Duodenal mucosa (tissue), 2 donors: ENCODE data around the gene ACKR2.

ENCODE experiments used
- H3K27ac ChIP-seq: one replicate; pipeline ENCODE4 v1.7.0; 2013; ENCODE audit warnings: low read depth, low read length
- H3K27me3 ChIP-seq, 2 donors: one replicate each; pipeline ENCODE4 v1.7.0; 2013; ENCODE audit warnings: low read length in 2 of 2, control low read depth in 1 of 2; ENCODE audit not compliant: insufficient read depth in 2 of 2, control insufficient read depth in 1 of 2
- H3K36me3 ChIP-seq, 2 donors: one replicate each; pipeline ENCODE4 v1.7.0; 2013; ENCODE audit warnings: low read length in 2 of 2, control low read depth in 1 of 2; ENCODE audit not compliant: insufficient read depth in 2 of 2, control insufficient read depth in 1 of 2
- H3K4me1 ChIP-seq, 2 donors: one replicate each; pipeline ENCODE4 v1.7.0; 2013; ENCODE audit warnings: low read length in 2 of 2, control low read depth in 1 of 2; ENCODE audit not compliant: insufficient read depth in 2 of 2, control insufficient read depth in 1 of 2
- H3K4me3 ChIP-seq, 2 donors: one replicate each; pipeline ENCODE4 v1.7.0; 2013; ENCODE audit warnings: low read length in 2 of 2, low read depth in 1 of 2
- H3K9ac ChIP-seq, 2 donors: one replicate each; pipeline ENCODE4 v1.7.0; 2013; ENCODE audit warnings: low read length in 2 of 2, low read depth in 1 of 2
- H3K9me3 ChIP-seq, 2 donors: one replicate each; pipeline ENCODE4 v1.7.0; 2013; ENCODE audit warnings: low read length in 2 of 2, control low read depth in 1 of 2; ENCODE audit not compliant: control insufficient read depth in 1 of 2

ACKR2 gene

DNA sequence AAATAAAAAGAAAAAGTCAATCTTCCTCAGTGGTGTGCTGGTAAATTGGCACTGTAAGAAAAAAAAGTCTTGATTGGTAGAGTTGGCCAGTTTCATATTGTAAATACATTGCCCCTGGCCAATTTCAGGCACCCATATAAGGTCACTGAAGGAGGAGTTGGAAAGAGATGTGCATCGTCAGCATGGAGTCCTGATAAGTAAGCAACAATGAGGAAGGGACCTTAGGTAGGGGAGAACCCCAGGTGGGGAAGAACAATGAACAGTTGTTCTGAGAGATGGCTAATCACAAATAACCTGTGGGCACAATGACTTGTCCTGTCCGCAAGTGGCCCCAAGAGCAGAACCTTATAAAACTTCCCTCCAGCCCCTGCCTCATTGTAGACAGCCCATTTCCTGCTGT lies 75.1 kb downstream of the ACKR2 start:
- no peaks in the 10 kb centered on the region for H3K36me3 ChIP-seq
- no peak overlapping the region for H3K4me3 ChIP-seq
- H3K9me3 ChIP-seq: no peaks in the 10 kb centered on the region

DNA sequence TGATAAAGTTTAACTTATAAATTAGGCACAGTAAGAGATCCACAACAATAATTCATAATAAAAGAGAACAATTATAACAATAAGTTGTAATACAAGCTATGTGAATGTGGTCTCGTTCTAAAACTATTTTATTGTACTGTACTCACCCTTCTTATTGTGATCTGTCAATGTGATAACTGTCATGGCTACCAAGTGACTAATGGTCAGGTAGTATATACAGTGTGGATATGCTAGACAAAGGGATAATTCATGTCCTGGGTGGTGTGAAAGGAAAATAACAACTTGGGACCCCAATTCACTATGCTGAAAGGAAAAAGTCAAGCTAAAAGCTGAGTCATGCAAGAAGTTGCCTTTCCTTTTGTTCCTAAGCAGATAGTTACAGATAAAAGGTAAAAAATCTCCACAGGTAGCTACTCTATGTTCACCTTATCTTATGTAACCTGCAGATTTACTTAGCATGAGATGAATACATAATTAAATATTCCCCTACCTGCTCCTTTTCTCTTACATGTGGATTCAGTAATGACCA lies 77.1 kb downstream of the ACKR2 start:
- H3K4me1 ChIP-seq: peaks cover 13 to 28% of the 10 kb centered on the region in 2 donors
- no peaks in the 10 kb centered on the region for H3K27me3 ChIP-seq
- H3K36me3 ChIP-seq: no peaks in the 10 kb centered on the region
- H3K4me3 ChIP-seq: no peak overlapping the region
- no peaks in the 10 kb centered on the region for H3K9me3 ChIP-seq
- no peak overlapping the region for H3K27ac ChIP-seq
- no peak overlapping the region for H3K9ac ChIP-seq

More for the DNA sequence above, 75.1 kb downstream of the ACKR2 start:
- Histone ChIP-seq H3K27me3 (no peaks in the 10 kb centered on the region), H3K9ac (no peak overlapping the region), H3K27ac (no peak overlapping the region), H3K4me1 (peaks cover 20 to 37% of the 10 kb centered on the region in 2 donors)

DNA sequence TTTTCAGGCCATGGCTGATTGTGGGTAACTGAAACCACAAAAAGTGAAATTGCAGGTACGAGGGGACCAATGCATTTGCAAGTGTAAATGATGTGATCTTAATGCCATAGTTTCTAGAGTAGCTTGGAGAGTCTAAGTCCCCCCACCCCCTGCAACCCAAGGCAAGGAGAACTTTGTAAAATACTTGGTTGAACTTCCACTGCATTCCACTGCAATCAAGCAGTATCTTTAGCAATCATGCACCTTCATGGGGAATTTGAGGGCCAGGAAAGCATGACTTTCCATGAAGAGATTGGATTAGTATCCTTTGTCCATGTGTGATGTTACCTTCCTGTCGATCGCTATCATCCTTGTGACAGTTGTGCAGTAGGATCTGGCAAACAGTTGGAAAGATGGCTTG lies 77.8 kb downstream of the ACKR2 start:
- Histone ChIP-seq H3K9me3 (no peaks in the 10 kb centered on the region), H3K4me1 (peaks cover 13 to 28% of the 10 kb centered on the region in 2 donors), H3K36me3 (no peaks in the 10 kb centered on the region), H3K4me3 (no peak overlapping the region), H3K27me3 (no peaks in the 10 kb centered on the region), H3K27ac (no peak overlapping the region), H3K9ac (no peak overlapping the region)

DNA sequence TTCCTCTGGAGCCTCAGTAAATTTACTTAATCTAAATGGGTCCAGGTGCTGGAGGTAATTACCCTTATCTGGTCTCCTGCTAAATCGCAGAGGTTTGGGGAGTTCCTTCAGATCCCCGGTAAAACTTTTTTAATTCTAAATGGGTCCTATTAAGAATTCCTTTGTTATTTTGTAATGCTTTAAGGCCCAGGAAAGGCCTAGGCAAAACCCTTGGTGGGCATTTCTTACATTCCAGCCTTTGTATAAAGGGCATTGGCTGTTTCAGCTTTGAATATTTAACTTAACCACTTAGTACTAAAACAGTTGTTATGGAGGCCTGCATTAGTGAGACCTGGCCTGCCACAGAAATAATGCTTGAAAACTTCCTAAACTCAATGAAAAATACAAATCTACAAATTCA lies 81.8 kb downstream of the ACKR2 start:
- Histone ChIP-seq H3K27ac (no peak overlapping the region), H3K4me1 (peaks cover 16 to 22% of the 10 kb centered on the region in 2 donors), H3K27me3 (no peaks in the 10 kb centered on the region), H3K4me3 (no peak overlapping the region), H3K9me3 (no peaks in the 10 kb centered on the region), H3K9ac (no peak overlapping the region), H3K36me3 (no peaks in the 10 kb centered on the region)

DNA sequence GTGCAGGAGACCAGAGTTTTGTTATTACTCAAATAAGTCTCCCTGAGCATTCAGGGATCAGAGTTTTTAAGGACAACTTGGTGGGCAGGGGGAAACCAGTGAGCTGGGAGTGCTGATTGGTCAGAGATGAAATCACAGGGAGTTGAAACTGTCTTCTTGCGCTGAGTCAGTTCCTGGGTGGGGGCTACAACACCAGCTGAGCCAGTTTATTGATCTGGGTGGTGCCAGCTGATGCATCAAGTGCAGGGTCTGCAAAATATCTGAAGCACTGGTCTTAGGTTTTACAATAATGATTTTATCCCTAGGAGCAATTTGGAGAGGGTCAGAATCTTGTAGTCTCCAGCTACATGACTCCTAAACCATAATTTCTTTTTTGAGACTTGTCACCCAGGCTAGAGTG lies 82.9 kb downstream of the ACKR2 start:
- Histone ChIP-seq H3K27me3 (no peaks in the 10 kb centered on the region), H3K9ac (no peak overlapping the region), H3K9me3 (no peaks in the 10 kb centered on the region), H3K4me3 (no peak overlapping the region), H3K27ac (no peak overlapping the region), H3K4me1 (peaks cover 9 to 15% of the 10 kb centered on the region in 2 donors), H3K36me3 (no peaks in the 10 kb centered on the region)

DNA sequence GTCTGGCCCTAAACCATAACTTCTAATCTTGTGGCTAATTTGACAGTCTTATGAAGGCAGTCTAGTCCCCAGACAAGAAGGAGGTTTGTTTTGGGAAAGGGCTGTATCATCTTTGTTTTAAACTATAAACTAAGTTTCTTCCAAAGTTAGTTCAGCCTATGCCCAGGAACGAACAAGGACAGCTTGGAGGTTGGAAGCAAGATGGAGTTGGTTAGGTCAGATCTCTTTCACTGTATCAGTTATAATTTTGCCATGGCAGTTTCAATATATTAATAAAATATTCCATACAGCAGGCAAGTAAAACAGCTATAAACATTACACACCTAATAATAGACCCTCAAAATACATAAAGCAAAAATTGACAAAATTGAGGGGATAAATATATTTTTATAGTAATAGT lies 83.6 kb downstream of the ACKR2 start:
- Histone ChIP-seq H3K9ac (no peak overlapping the region), H3K27ac (no peak overlapping the region)

DNA sequence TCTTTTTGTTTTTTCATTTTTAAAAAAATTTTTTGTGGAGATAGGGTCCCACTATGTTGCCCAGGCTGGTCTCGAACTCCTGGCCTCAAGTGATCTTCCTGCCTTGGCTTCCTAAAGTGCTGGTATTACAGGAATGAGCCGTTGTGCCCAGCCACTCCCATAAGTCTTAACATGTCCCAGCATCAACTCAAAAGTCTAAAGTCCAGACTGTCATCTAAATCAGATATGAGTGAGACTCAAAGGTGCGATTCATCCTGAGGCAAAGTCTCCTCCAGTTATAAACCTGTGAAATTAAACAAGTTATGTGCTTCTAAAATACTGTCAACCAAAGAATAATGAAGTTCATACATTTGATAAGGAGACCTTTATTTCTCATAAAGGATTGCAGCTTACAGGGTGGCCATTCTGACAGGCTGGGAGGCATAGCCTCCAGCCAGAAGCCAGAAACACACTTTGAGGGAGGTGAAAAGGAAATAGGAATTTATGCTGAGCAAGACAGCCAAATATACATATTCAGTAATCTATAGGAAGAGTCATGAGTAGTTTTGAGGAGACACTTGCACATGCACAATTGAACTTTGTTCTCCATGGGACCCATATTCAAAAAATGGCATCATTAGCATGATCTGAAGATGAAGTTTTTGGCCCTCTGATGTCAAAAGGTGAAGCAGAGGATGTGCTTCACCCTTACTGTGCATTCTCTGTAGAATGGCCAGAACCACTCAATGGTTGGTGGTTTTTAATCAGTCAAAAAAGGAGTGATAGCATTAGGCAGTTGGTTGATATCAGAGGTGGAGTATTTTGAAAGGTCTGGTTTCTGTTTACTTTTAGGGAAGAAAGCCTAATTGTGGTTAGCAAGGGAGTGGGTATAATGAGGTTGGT lies 85.7 kb downstream of the ACKR2 start:
- Histone ChIP-seq H3K9ac (no peak overlapping the region), H3K9me3 (no peaks in the 10 kb centered on the region), H3K27ac (no peak overlapping the region), H3K4me3 (no peak overlapping the region), H3K4me1 (peaks cover 3 to 4% of the 10 kb centered on the region in 2 donors), H3K27me3 (no peaks in the 10 kb centered on the region), H3K36me3 (no peaks in the 10 kb centered on the region)

More for the DNA sequence above, 83.6 kb downstream of the ACKR2 start:
- Histone ChIP-seq H3K4me1 (peaks cover 3 to 8% of the 10 kb centered on the region in 2 donors), H3K27me3 (no peaks in the 10 kb centered on the region), H3K36me3 (no peaks in the 10 kb centered on the region), H3K9me3 (no peaks in the 10 kb centered on the region), H3K4me3 (no peak overlapping the region)

DNA sequence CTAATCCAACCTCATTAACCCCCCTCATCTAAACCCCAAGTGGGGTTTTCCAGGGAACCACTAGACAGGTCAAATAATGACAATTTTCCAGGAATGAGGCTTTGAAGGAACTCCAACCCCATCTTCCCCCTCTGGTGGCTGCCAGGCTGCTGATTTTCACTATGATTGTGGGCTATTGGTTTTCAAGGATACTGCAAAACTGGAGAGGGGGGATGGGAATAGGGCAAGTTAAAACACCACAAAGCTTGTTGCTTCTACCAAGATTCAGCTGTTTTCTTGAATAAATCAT lies 86.3 kb downstream of the ACKR2 start:
- H3K9ac ChIP-seq: no peak overlapping the region
- H3K4me3 ChIP-seq: no peak overlapping the region
- no peak overlapping the region for H3K27ac ChIP-seq
- peaks cover 3 to 4% of the 10 kb centered on the region in 2 donors for H3K4me1 ChIP-seq
- H3K36me3 ChIP-seq: no peaks in the 10 kb centered on the region
- no peaks in the 10 kb centered on the region for H3K9me3 ChIP-seq
- H3K27me3 ChIP-seq: no peaks in the 10 kb centered on the region

DNA sequence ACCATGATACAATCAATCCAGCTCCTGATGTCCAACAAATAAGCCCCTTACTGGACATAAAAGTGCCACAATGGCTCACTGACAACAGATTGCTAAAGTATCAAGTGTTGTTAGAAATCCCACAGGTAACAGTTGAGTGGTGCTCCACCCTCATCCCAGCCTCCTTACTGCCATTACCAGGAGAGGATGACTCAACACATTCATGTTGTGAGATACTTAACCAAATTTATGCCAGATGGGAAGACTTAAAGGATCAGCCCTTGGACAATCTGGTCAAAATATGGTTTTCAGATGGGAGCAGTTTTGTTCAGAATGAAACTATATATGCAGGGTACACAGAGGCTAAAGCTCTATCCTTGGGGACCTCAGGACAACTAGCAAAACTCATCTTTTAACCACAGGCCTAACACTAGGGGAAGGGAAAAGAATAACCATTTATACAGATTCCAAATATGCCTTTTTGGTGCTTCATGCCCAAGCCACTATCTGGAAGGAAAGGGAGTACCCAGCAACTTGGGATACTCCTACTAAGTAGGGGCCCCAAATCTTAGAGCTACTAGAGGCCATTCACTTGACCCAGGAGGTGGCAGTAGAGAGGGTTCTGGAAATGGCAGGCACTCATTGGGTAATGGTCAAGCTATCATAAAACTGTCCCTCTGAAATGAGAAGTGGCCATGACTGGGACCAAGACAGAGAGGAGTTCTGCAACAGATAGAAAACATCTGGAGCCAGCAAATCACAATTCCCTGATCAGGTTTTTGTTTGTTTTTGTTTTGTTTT lies 89.8 kb downstream of the ACKR2 start:
- Histone ChIP-seq H3K4me1 (peaks cover 3 to 4% of the 10 kb centered on the region in 2 donors), H3K4me3 (no peak overlapping the region), H3K27ac (no peak overlapping the region), H3K9me3 (no peaks in the 10 kb centered on the region), H3K27me3 (no peaks in the 10 kb centered on the region), H3K9ac (no peak overlapping the region), H3K36me3 (no peaks in the 10 kb centered on the region)
